ENCODE measurements around the gene UBA1. TPM values are rescaled to one million over a fixed set of nuclear protein-coding genes. Genes with fewer than 3 reads are reported as not detected.

UBA1 gene
- total RNA-seq, 1 donor from 2014 or later, result 168 TPM

GRCh38 chrX:47189906-47190305 lies 3.7 kb upstream of the UBA1 start:
- Histone ChIP-seq H3K27ac (no peak overlapping the region), H3K9me3 (no peaks in the 10 kb centered on the region), H3K27me3 (no peaks in the 10 kb centered on the region), H3K4me3 (no peak overlapping the region), H3K4me1 (peaks cover 8% of the 10 kb centered on the region), H3K36me3 (peaks cover 0 to 6% of the 10 kb centered on the region in 2 donors)
- intact Hi-C loops (cut with DNase I), result loop anchor here (10.0 kb wide), 1 partner anchor 335 kb away; no protein-coding TSS in a partner anchor
- DNase-seq (ENCODE audit: extremely low spot score in 2 of 2), result no peak
- TF ChIP-seq POLR2AphosphoS5 (IDR thresholded peaks at IDR 0.05; ENCODE audit: insufficient read depth in 1 of 2, low read depth in 1 of 2) (no peak), CTCF (IDR thresholded peaks at IDR 0.05) (no peak), POLR2A (IDR thresholded peaks at IDR 0.05) (no peak)

- Histone ChIP-seq H3K4me1 (peaks cover 15% of the 10 kb centered on the region), H3K36me3 (peaks cover 0 to 6% of the 10 kb centered on the region in 2 donors), H3K27me3 (no peaks in the 10 kb centered on the region), H3K4me3 (peak overlapping the region; percentile 38 to 51), H3K27ac (peak overlapping the region; percentile 46), H3K9me3 (no peaks in the 10 kb centered on the region)
- TF ChIP-seq CTCF (IDR thresholded peaks at IDR 0.05) (no peak), POLR2AphosphoS5 (IDR thresholded peaks at IDR 0.05; ENCODE audit: insufficient read depth in 1 of 2, low read depth in 1 of 2) (peak; percentile 77 to 84)
- intact Hi-C loops (cut with DNase I), result loop anchor here (10.0 kb wide), 1 partner anchor 334 kb away; no protein-coding TSS in a partner anchor
- no peak for DNase-seq (ENCODE audit: extremely low spot score in 2 of 2)
These were observed 3.0 kb upstream of the UBA1 start for GRCh38 chrX:47190445-47191269.

GRCh38 chrX:47191331-47191730 lies 2.3 kb upstream of the UBA1 start:
- no peaks in the 10 kb centered on the region for H3K27me3 ChIP-seq
- intact Hi-C loops (cut with DNase I), result loop anchor here (10.0 kb wide), 1 partner anchor 333 kb away; no protein-coding TSS in a partner anchor
- H3K27ac ChIP-seq, result peak overlapping the region; percentile 46
- no peak for DNase-seq (ENCODE audit: extremely low spot score in 2 of 2)
- H3K36me3 ChIP-seq, result peaks cover 0 to under 1% of the 10 kb centered on the region in 2 donors
- no peak for TF ChIP-seq CTCF (IDR thresholded peaks at IDR 0.05)
- no peak for TF ChIP-seq POLR2A (IDR thresholded peaks at IDR 0.05)
- TF ChIP-seq POLR2AphosphoS5 (IDR thresholded peaks at IDR 0.05; ENCODE audit: insufficient read depth in 1 of 2, low read depth in 1 of 2), result no peak
- H3K4me1 ChIP-seq, result peaks cover 22% of the 10 kb centered on the region
- no peaks in the 10 kb centered on the region for H3K9me3 ChIP-seq
- peak overlapping the region; percentile 38 to 51 for H3K4me3 ChIP-seq

GRCh38 chrX:47191806-47192401 lies 1.7 kb upstream of the UBA1 start:
- peaks cover 28% of the 10 kb centered on the region for H3K4me1 ChIP-seq
- peak overlapping the region; percentile 38 to 51 for H3K4me3 ChIP-seq
- TF ChIP-seq POLR2A (IDR thresholded peaks at IDR 0.05), result no peak
- no peak for TF ChIP-seq POLR2AphosphoS5 (IDR thresholded peaks at IDR 0.05; ENCODE audit: insufficient read depth in 1 of 2, low read depth in 1 of 2)
- no peak for TF ChIP-seq CTCF (IDR thresholded peaks at IDR 0.05)
- H3K27me3 ChIP-seq, result no peaks in the 10 kb centered on the region
- H3K36me3 ChIP-seq, result no peaks in the 10 kb centered on the region
- no peaks in the 10 kb centered on the region for H3K9me3 ChIP-seq
- intact Hi-C loops (cut with DNase I), result loop anchor here (2.0 to 10.0 kb wide), 2 partner anchors 193 to 333 kb away; no protein-coding TSS in a partner anchor
- H3K27ac ChIP-seq, result no peak overlapping the region
- DNase-seq (ENCODE audit: extremely low spot score in 2 of 2), result no peak

All from vagina (tissue), 2 donors.